HepG2 (cell line): ENCODE measurements around the gene PNPLA8. TPM values are rescaled to one million over a fixed set of nuclear protein-coding genes. Genes with fewer than 3 reads are reported as not detected.

Experiments
- ATAD3A ChIP-seq: sonication (generic); formaldehyde crosslinking; IDR thresholded peaks from 2 replicates; pipeline ENCODE4 v1.4.0; 2020; ENCODE audit warnings: missing genetic modification reagents
- EEA1 ChIP-seq: sonication (generic); formaldehyde crosslinking; IDR thresholded peaks from 2 replicates; pipeline ENCODE4 v1.5.1; 2020; ENCODE audit warnings: mild to moderate bottlenecking, missing genetic modification reagents, borderline replicate concordance
- ELF4 ChIP-seq: sonication (generic); formaldehyde crosslinking; IDR thresholded peaks from 2 replicates; pipeline ENCODE4 v1.5.0; 2020; ENCODE audit warnings: missing genetic modification reagents, mild to moderate bottlenecking, moderate library complexity, borderline replicate concordance
- IKZF4 ChIP-seq: sonication (generic); formaldehyde crosslinking; IDR thresholded peaks from 2 replicates; pipeline ENCODE4 v1.5.1; 2020; ENCODE audit warnings: borderline replicate concordance, mild to moderate bottlenecking, low read depth, missing genetic modification reagents; ENCODE audit errors: not compliant biosample characterization
- NCOR1 ChIP-seq: fragments of 200-600 bp; sonication (generic); IDR thresholded peaks from 2 replicates; pipeline ENCODE4 v1.7.0; 2017; ENCODE audit warnings: antibody characterized with exemption, low read length, borderline replicate concordance
- PRMT3 ChIP-seq: sonication (generic); formaldehyde crosslinking; IDR thresholded peaks from 2 replicates; pipeline ENCODE4 v1.8.1; 2022; ENCODE audit warnings: low read depth, mild to moderate bottlenecking, moderate library complexity, missing genetic modification reagents, borderline replicate concordance
- REL ChIP-seq: sonication (generic); formaldehyde crosslinking; conservative IDR thresholded peaks from 2 replicates; pipeline ENCODE4 v1.8.0; 2022; ENCODE audit warnings: mild to moderate bottlenecking, missing genetic modification reagents, moderate library complexity
- SOX5 ChIP-seq: IDR thresholded peaks from 2 replicates; pipeline ENCODE4 v1.6.1; 2016; ENCODE audit warnings: borderline replicate concordance
- SRSF1 ChIP-seq: fragments of 200-400 bp; formaldehyde crosslinking; optimal IDR thresholded peaks from 2 replicates; pipeline ENCODE3; 2017; ENCODE audit warnings: mild to moderate bottlenecking, low read depth, low read length, moderate library complexity
- THAP11 ChIP-seq: IDR thresholded peaks from 2 replicates; pipeline ENCODE4 v1.6.1; 2016; ENCODE audit warnings: missing biosample characterization, missing genetic modification reagents
- TSC22D2 ChIP-seq: sonication (generic); formaldehyde crosslinking; IDR thresholded peaks from 2 replicates; pipeline ENCODE4 v1.5.1; 2020; ENCODE audit warnings: missing genetic modification reagents, mild to moderate bottlenecking, borderline replicate concordance
- U2AF1 ChIP-seq: fragments of 200-400 bp; formaldehyde crosslinking; optimal IDR thresholded peaks from 2 replicates; pipeline ENCODE3; 2017; ENCODE audit warnings: mild to moderate bottlenecking, low read depth, low read length
- ZNF232 ChIP-seq: sonication (generic); formaldehyde crosslinking; IDR thresholded peaks from 2 replicates; pipeline ENCODE4 v1.4.0; 2020; ENCODE audit warnings: missing genetic modification reagents, borderline replicate concordance
- ZNF562 ChIP-seq: sonication (generic); formaldehyde crosslinking; IDR thresholded peaks from 2 replicates; pipeline ENCODE4 v1.8.0; 2022; ENCODE audit warnings: missing genetic modification reagents, borderline replicate concordance
- ZNF792 ChIP-seq: IDR thresholded peaks from 2 replicates; pipeline ENCODE4 v1.6.1; 2016
- ZZZ3 ChIP-seq: sonication (generic); formaldehyde crosslinking; IDR thresholded peaks from 2 replicates; pipeline ENCODE4 v1.4.0; 2020; ENCODE audit warnings: missing genetic modification reagents, mild to moderate bottlenecking, borderline replicate concordance
- polyA plus RNA-seq, 8 experiments: library from polyadenylated mRNA; depleted of rRNA in 3 of 8; stranded (reverse) in 7 of 8; unstranded in 1 of 8; fragments of >200 nt; fragmentation: Illumina TruSeq in 4 of 8; extraction: Trizol in 4 of 8; gene quantifications; 2 replicates each; pipeline versions ENCODE4 v1.2.1 to v1.2.3, GENCODE V29; 2011 to 2016; ENCODE audit warnings: low read depth in 4 of 8, missing spikeins in 1 of 8, mixed read lengths in 1 of 8; ENCODE audit not compliant: insufficient read depth in 1 of 8
- total RNA-seq, 5 experiments: library from RNA; depleted of rRNA; stranded (reverse); fragments of >200 nt; fragmentation: Illumina TruSeq; extraction: Trizol; gene quantifications; 2 replicates each; pipeline ENCODE4 v1.2.3, GENCODE V29; 2016; ENCODE audit warnings: low read depth in 1 of 5
- TF ChIP-seq, protein P1 (sequence below): sonication (generic); formaldehyde crosslinking; IDR thresholded peaks from 2 replicates; pipeline ENCODE4 v1.4.0; 2020; ENCODE audit warnings: missing genetic modification reagents, borderline replicate concordance
- TF ChIP-seq, protein P2 (sequence below): IDR thresholded peaks from 2 replicates; pipeline ENCODE4 v1.6.1; 2016; ENCODE audit warnings: low read depth, control low read depth
- TF ChIP-seq, protein P3 (sequence below): sonication (generic); formaldehyde crosslinking; IDR thresholded peaks from 2 replicates; pipeline ENCODE4 v1.5.0; 2020; ENCODE audit warnings: mild to moderate bottlenecking, missing genetic modification reagents
- TF ChIP-seq, protein P4 (sequence below): sonication (generic); formaldehyde crosslinking; IDR thresholded peaks from 2 replicates; pipeline ENCODE4 v1.5.1; 2020; ENCODE audit warnings: mild to moderate bottlenecking, missing genetic modification reagents, borderline replicate concordance

Gene PNPLA8
- total and polyA plus RNA-seq, 2 of the 13 experiments (the other 11 are each of a cell fraction or from before 2014, with no cell fraction given): 6.3 to 11.4 TPM

DNA sequence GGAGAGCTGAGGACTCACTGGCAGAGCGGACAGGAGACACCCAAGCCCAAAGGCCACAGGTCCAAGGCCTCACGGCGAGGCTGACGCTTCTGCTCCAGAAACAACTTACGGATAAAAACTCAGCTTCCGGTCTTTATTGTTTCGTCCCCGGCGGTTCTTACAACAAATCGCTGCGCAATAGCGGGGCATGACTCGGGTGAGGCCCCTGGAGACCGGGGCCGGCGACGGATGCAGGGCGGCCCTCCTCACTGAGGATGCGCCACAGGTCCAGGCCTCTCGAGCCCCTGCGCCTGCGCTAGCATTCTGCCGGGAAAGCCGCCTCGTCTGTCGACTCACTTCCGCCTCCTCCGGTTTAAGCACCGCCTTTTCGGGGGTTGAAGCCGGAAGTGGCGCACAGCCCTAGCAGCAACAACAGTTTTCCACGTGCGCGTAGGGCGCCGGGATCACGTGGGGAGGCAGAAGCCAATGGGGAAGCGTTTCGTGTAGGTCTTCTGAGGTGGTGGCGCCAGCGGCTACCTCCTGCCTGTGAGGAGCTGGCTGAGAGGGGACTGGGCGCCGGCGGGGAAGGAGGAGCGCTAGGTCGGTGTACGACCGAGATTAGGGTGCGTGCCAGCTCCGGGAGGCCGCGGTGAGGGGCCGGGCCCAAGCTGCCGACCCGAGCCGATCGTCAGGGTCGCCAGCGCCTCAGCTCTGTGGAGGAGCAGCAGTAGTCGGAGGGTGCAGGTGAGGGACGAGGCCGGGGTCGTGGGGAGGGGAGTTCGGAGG lies 43.6 kb upstream of the PNPLA8 start, which contains the start of the genes DNAJB9 and THAP5 (continued):
- 0 out of 2 replicates have a peak, but pooled peaks have one; percentile 33 for TF ChIP-seq TSC22D2 (CRISPR knock-in tag)
- TF ChIP-seq EEA1 (CRISPR knock-in tag): no peak
- peak; percentile 86 for TF ChIP-seq ZNF792 (CRISPR knock-in tag)
- TF ChIP-seq, protein P1, sequence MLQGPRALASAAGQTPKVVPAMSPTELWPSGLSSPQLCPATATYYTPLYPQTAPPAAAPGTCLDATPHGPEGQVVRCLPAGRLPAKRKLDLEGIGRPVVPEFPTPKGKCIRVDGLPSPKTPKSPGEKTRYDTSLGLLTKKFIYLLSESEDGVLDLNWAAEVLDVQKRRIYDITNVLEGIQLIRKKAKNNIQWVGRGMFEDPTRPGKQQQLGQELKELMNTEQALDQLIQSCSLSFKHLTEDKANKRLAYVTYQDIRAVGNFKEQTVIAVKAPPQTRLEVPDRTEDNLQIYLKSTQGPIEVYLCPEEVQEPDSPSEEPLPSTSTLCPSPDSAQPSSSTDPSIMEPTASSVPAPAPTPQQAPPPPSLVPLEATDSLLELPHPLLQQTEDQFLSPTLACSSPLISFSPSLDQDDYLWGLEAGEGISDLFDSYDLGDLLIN (CRISPR knock-in tag): 0 out of 2 replicates have a peak, but pooled peaks have one; percentile 37
- TF ChIP-seq ZNF562: no peak
- peak; percentile 95 for TF ChIP-seq ELF4
- peak; percentile 94 for TF ChIP-seq REL
- TF ChIP-seq, protein P2, sequence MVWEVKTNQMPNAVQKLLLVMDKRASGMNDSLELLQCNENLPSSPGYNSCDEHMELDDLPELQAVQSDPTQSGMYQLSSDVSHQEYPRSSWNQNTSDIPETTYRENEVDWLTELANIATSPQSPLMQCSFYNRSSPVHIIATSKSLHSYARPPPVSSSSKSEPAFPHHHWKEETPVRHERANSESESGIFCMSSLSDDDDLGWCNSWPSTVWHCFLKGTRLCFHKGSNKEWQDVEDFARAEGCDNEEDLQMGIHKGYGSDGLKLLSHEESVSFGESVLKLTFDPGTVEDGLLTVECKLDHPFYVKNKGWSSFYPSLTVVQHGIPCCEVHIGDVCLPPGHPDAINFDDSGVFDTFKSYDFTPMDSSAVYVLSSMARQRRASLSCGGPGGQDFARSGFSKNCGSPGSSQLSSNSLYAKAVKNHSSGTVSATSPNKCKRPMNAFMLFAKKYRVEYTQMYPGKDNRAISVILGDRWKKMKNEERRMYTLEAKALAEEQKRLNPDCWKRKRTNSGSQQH (CRISPR knock-in tag): peak; percentile 76; the same call in 1 of the 2 replicates
- TF ChIP-seq, protein P3, sequence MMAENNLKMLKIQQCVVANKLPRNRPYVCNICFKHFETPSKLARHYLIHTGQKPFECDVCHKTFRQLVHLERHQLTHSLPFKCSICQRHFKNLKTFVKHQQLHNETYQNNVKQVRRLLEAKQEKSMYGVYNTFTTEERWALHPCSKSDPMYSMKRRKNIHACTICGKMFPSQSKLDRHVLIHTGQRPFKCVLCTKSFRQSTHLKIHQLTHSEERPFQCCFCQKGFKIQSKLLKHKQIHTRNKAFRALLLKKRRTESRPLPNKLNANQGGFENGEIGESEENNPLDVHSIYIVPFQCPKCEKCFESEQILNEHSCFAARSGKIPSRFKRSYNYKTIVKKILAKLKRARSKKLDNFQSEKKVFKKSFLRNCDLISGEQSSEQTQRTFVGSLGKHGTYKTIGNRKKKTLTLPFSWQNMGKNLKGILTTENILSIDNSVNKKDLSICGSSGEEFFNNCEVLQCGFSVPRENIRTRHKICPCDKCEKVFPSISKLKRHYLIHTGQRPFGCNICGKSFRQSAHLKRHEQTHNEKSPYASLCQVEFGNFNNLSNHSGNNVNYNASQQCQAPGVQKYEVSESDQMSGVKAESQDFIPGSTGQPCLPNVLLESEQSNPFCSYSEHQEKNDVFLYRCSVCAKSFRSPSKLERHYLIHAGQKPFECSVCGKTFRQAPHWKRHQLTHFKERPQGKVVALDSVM (CRISPR knock-in tag): no peak
- peak; percentile 91 for TF ChIP-seq ZZZ3 (CRISPR knock-in tag)
- no peak for TF ChIP-seq ATAD3A (CRISPR knock-in tag)
- peak; percentile 85 for TF ChIP-seq ZNF232 (CRISPR knock-in tag)
- TF ChIP-seq U2AF1: peak; percentile 83
- TF ChIP-seq NCOR1: no peak; the same call in 1 of the 2 replicates
- TF ChIP-seq, protein P4, sequence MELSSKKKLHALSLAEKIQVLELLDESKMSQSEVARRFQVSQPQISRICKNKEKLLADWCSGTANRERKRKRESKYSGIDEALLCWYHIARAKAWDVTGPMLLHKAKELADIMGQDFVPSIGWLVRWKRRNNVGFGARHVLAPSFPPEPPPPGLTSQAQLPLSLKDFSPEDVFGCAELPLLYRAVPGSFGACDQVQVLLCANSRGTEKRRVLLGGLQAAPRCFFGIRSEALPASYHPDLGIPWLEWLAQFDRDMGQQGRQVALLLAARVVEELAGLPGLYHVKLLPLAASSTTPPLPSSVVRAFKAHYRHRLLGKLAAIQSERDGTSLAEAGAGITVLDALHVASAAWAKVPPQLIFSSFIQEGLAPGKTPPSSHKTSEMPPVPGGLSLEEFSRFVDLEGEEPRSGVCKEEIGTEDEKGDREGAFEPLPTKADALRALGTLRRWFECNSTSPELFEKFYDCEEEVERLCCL: peak; percentile 77; the same call in 1 of the 2 replicates
- no peak; the same call in 1 of the 2 replicates for TF ChIP-seq SOX5
- TF ChIP-seq PRMT3 (CRISPR knock-in tag): peak; percentile 83; the same call in 1 of the 2 replicates
- TF ChIP-seq THAP11 (CRISPR knock-in tag): peak; percentile 90
- no peak for TF ChIP-seq SRSF1
- TF ChIP-seq IKZF4: no peak
